Keratinocyte (primary cell): Measurements from ENCODE around the gene KYNU. TPM values are rescaled to one million over a fixed set of nuclear protein-coding genes. Genes with fewer than 3 reads are reported as not detected.

ENCODE experiments used
- DNase-seq: peaks from one replicate; pipeline ENCODE4 v3.0.0-alpha.2; 2011; ENCODE audit warnings: low read depth, missing footprints, low spot score
- FAIRE-seq: peaks from 2 replicates; lab custom pipeline; 2011; peaks lifted over from hg19 to GRCh38; lab: Jason Lieb, UNC
- H2AFZ ChIP-seq: 2 replicates; pipeline ENCODE4 v1.6.0; 2012; ENCODE audit warnings: low read length, control low read depth, inconsistent platforms; ENCODE audit not compliant: control insufficient read depth
- H3K27ac ChIP-seq: 2 replicates; pipeline ENCODE4 v1.5.1; 2011; ENCODE audit warnings: low read length; ENCODE audit not compliant: control insufficient read depth, insufficient read depth
- H3K27me3 ChIP-seq: 3 replicates; pipeline ENCODE4 v1.6.0; 2011; ENCODE audit warnings: low read length; ENCODE audit not compliant: control insufficient read depth, insufficient read depth; ENCODE audit errors: extremely low read depth
- H3K36me3 ChIP-seq, 2 experiments: 2 replicates in 1 of 2; 3 replicates in 1 of 2; pipeline ENCODE4 v1.5.1; 2011; ENCODE audit warnings: low read length in 2 of 2, mild to moderate bottlenecking in 1 of 2; ENCODE audit not compliant: control insufficient read depth in 2 of 2, insufficient read depth in 2 of 2; ENCODE audit errors: extremely low read depth in 1 of 2
- H3K4me1 ChIP-seq: 3 replicates; pipeline ENCODE4 v1.5.1; 2011; ENCODE audit warnings: low read length; ENCODE audit not compliant: control insufficient read depth, insufficient read depth; ENCODE audit errors: extremely low read depth
- H3K4me2 ChIP-seq: 3 replicates; pipeline ENCODE4 v1.6.0; 2011; ENCODE audit warnings: low read depth, low read length; ENCODE audit not compliant: control insufficient read depth, insufficient read depth; ENCODE audit errors: extremely low read depth
- H3K4me3 ChIP-seq, 3 experiments: fragments of 200-600 bp in 1 of 3; sonication (generic) in 1 of 3; 2 replicates in 2 of 3; 3 replicates in 1 of 3; pipeline ENCODE4 v1.5.1; 2011 to 2016; ENCODE audit warnings: low read length in 3 of 3, mild to moderate bottlenecking in 3 of 3, control low read depth in 2 of 3, inconsistent platforms in 1 of 3, low read depth in 1 of 3, mixed read lengths in 1 of 3, mixed run types in 1 of 3, moderate library complexity in 1 of 3; ENCODE audit not compliant: control insufficient read depth in 2 of 3, insufficient read depth in 2 of 3; ENCODE audit errors: extremely low read depth in 1 of 3
- H3K79me2 ChIP-seq: 2 replicates; pipeline ENCODE4 v1.6.0; 2012; ENCODE audit warnings: low read length; ENCODE audit not compliant: control insufficient read depth, insufficient read depth
- H3K9ac ChIP-seq: 3 replicates; pipeline ENCODE4 v1.6.0; 2011; ENCODE audit warnings: low read length; ENCODE audit not compliant: control insufficient read depth, insufficient read depth; ENCODE audit errors: extremely low read depth
- H3K9me1 ChIP-seq: 3 replicates; pipeline ENCODE4 v1.6.0; 2011; ENCODE audit warnings: low read length; ENCODE audit not compliant: control insufficient read depth, insufficient read depth; ENCODE audit errors: extremely low read depth
- H3K9me3 ChIP-seq: 2 replicates; pipeline ENCODE4 v1.5.1; 2012; ENCODE audit warnings: low read depth, low read length; ENCODE audit not compliant: control insufficient read depth
- H4K20me1 ChIP-seq: 3 replicates; pipeline ENCODE4 v1.6.0; 2011; ENCODE audit warnings: low read length; ENCODE audit not compliant: control insufficient read depth, insufficient read depth; ENCODE audit errors: extremely low read depth
- EZH2 ChIP-seq: IDR thresholded peaks from one replicate; pipeline ENCODE4 v1.6.1; 2012; ENCODE audit warnings: inconsistent platforms, mild to moderate bottlenecking, low read length, moderate library complexity
- dilution Hi-C: fragments of 300-500 bp; cut with MboI; formaldehyde crosslinking; loops from one replicate; pipeline ENCODE4 v1.7.0; 2020; ENCODE audit warnings: low sequenced_read_pairs; ENCODE audit not compliant: extremely low pct_ligation_motif_present
- polyA plus RNA-seq, 5 experiments: library from polyadenylated mRNA; depleted of rRNA in 3 of 5; stranded (reverse) in 3 of 5; stranded (forward) in 1 of 5; unstranded in 1 of 5; fragments of >200 nt; gene quantifications; 1 replicate in 1 of 5; 2 replicates in 3 of 5; 3 replicates in 1 of 5; pipeline versions ENCODE4 v1.2.1 to v1.2.3, GENCODE V29; 2011 to 2012; ENCODE audit warnings: missing spikeins in 2 of 5, low read depth in 1 of 5, low replicate concordance in 1 of 5
- TF ChIP-seq, protein P1 (sequence below), 3 experiments: IDR thresholded peaks in 1 of 3; conservative IDR thresholded peaks in 1 of 3; optimal IDR thresholded peaks in 1 of 3; 2 replicates in 2 of 3; 3 replicates in 1 of 3; pipeline versions ENCODE3 to v1.5.1; 2011; ENCODE audit warnings: low read length in 3 of 3, mild to moderate bottlenecking in 3 of 3, moderate library complexity in 2 of 3, control low read depth in 1 of 3, inconsistent platforms in 1 of 3; ENCODE audit not compliant: insufficient read depth in 2 of 3; ENCODE audit errors: extremely low read depth in 1 of 3

KYNU gene
- polyA plus RNA-seq, 1 donor (not counting 4 experiments of a cell fraction or from before 2014, with no cell fraction given), result 3.9 TPM

DNA sequence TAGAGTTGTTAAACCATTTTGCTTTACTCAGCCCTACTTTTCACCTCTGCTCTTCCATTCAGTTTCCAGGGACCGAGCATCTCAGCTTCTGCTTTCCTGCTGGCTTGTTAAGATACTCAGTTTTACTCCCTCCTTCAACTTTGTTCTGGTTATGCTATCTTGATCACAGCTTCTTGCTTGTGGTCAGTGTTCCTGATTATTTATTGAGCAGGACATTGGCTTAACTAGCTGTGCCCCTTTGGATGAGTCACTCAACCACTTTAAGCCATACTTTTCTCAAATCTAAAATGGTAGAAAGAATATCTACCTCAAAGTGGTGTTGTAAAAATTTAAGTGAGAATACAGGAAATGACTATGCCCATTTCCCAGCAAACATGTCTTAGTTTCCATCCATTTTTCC, 124.0 kb downstream of the KYNU start:
- TF ChIP-seq EZH2, result no peak
- TF ChIP-seq, protein P1, sequence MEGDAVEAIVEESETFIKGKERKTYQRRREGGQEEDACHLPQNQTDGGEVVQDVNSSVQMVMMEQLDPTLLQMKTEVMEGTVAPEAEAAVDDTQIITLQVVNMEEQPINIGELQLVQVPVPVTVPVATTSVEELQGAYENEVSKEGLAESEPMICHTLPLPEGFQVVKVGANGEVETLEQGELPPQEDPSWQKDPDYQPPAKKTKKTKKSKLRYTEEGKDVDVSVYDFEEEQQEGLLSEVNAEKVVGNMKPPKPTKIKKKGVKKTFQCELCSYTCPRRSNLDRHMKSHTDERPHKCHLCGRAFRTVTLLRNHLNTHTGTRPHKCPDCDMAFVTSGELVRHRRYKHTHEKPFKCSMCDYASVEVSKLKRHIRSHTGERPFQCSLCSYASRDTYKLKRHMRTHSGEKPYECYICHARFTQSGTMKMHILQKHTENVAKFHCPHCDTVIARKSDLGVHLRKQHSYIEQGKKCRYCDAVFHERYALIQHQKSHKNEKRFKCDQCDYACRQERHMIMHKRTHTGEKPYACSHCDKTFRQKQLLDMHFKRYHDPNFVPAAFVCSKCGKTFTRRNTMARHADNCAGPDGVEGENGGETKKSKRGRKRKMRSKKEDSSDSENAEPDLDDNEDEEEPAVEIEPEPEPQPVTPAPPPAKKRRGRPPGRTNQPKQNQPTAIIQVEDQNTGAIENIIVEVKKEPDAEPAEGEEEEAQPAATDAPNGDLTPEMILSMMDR (optimal IDR thresholded peaks at IDR 0.05 in 1 of 3, IDR thresholded peaks at IDR 0.05 in 1 of 3, conservative IDR thresholded peaks at IDR 0.05 in 1 of 3; ENCODE audit: extremely low read depth in 1 of 3, insufficient read depth in 2 of 3, low read length in 3 of 3), result no peak
- no peak for FAIRE-seq

DNA sequence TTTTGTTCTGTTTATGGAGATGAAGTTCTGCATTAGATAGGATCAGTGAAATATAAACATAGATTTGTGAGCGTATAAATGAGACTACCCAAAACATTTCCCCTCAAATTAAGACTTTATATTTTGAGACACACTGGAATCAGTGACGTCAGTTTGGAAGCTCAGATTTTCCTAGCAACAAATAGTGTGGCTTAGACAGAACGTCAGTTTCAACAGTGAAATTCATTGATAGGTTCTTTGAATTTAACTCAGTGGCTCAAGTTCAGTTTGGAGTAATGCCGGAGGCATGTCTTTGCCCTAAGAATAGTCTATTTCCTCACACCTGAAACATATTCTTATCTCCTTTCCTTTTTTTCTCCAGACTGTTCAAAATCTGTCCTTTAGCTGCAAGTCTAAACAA, 138.2 kb downstream of the KYNU start:
- Histone ChIP-seq H3K9me1 (no peaks in the 10 kb centered on the region), H3K9me3 (no peaks in the 10 kb centered on the region), H3K4me1 (no peaks in the 10 kb centered on the region), H2AFZ (peak overlapping the region; percentile 20), H3K4me3 (peak overlapping the region in 1 of 3 experiments; percentile 55), H3K27ac (no peak overlapping the region), H3K79me2 (no peaks in the 10 kb centered on the region), H4K20me1 (no peaks in the 10 kb centered on the region), H3K4me2 (peak overlapping the region; percentile 8), H3K9ac (no peak overlapping the region), H3K36me3 (no peaks in the 10 kb centered on the region), H3K27me3 (no peaks in the 10 kb centered on the region)
- DNase-seq, result no peak
- TF ChIP-seq, protein P1 (optimal IDR thresholded peaks at IDR 0.05 in 1 of 3, IDR thresholded peaks at IDR 0.05 in 1 of 3, conservative IDR thresholded peaks at IDR 0.05 in 1 of 3; ENCODE audit: extremely low read depth in 1 of 3, insufficient read depth in 2 of 3, low read length in 3 of 3), result no peak
- no peak for TF ChIP-seq EZH2
- dilution Hi-C loops, result no loop called here
- no peak for FAIRE-seq

More for the DNA sequence above, 124.0 kb downstream of the KYNU start:
- Histone ChIP-seq H4K20me1 (no peaks in the 10 kb centered on the region), H3K27me3 (peaks cover 4% of the 10 kb centered on the region), H3K9ac (no peak overlapping the region), H3K36me3 (no peaks in the 10 kb centered on the region), H3K79me2 (no peaks in the 10 kb centered on the region), H3K9me3 (no peaks in the 10 kb centered on the region), H3K4me3 (no peak overlapping the region), H3K27ac (no peak overlapping the region), H3K9me1 (no peaks in the 10 kb centered on the region), H3K4me1 (no peaks in the 10 kb centered on the region), H3K4me2 (no peak overlapping the region), H2AFZ (no peak overlapping the region)
- dilution Hi-C loops, result no loop called here
- no peak for DNase-seq
